Measurements from ENCODE around the gene GNAT2. TPM values are rescaled to one million over a fixed set of nuclear protein-coding genes. Genes with fewer than 3 reads are reported as not detected.

GNAT2 gene
- total and polyA plus RNA-seq, 2 experiments from 2014 or later: not detected

DNA sequence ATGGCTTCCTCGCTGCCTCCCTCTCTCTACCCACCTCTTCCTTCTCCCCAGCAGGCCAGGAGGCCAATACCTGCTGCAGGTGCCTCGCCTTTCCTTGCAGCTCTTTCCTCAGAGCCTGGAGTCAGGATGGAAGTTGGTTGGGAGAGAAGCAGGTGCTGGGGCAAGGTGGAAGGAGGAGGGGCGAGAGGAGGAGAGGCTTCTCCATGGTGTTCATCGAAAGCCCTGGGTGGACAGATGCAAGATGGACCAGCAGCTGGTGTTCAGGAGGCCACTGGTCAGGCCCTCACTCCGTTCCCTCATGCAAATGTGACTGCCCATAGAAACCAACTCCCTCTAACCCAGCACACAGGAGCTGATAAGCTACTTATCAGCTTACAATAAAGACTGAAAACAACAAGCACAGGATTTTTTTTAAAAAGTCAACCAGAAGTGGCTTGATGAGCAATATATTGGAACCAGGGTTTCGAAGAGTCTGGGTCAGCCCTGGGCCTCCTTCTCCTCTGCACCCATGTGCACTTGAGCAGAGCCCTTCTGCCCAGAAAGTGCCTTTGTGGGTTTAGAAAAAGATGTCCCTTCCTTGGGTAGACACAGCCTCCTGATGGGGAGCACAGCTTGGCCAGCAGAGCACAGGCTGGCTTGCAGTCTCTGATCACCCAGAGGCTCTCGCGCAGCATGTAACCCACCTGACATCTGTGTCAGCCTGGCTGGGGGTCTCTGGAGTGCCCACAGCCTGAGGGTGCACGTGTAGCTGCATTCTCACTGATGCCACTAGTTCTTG, 19.8 kb upstream of the GNAT2 start:
- H3K27me3 ChIP-seq (replicated peaks; ENCODE audit: insufficient read depth): no peaks in the 10 kb centered on the region
- TF ChIP-seq EZH2 (IDR thresholded peaks at IDR 0.05; ENCODE audit: insufficient read depth, poor library complexity, severe bottlenecking) (no peak), EZH2phosphoT487 (IDR thresholded peaks at IDR 0.05; ENCODE audit: insufficient read depth, low read depth) (no peak)
- H2AFZ ChIP-seq: no peak overlapping the region
- no peak overlapping the region for H3K27ac ChIP-seq
- H3K4me2 ChIP-seq (ENCODE audit: unreplicated experiment): no peak overlapping the region
- DNase-seq: no peak
- H3K4me3 ChIP-seq: no peak overlapping the region
- H4K20me1 ChIP-seq (ENCODE audit: insufficient read depth): no peaks in the 10 kb centered on the region
- WGBS, 2 experiments (ENCODE audit: low coverage in 1 of 2, low lambda C conversion rate in 2 of 2, missing lambda C conversion rate in 2 of 2): 67 to 71% methylated on average over 8 to 9 of the region's 9 CpGs
- in situ Hi-C loops (cut with MboI): no loop called here
- H3K9me3 ChIP-seq (ENCODE audit: low read depth): no peaks in the 10 kb centered on the region
- no peak overlapping the region for H3K9ac ChIP-seq
- H3K79me2 ChIP-seq (ENCODE audit: insufficient read depth): no peaks in the 10 kb centered on the region
- no peaks in the 10 kb centered on the region for H3K36me3 ChIP-seq (ENCODE audit: low read depth)
- H3K4me1 ChIP-seq (ENCODE audit: insufficient read depth): peaks cover 13% of the 10 kb centered on the region
- H3K9me2 ChIP-seq (ENCODE audit: insufficient read depth): no peaks in the 10 kb centered on the region
- peaks cover 13% of the 10 kb centered on the region for H3F3A ChIP-seq (ENCODE audit: insufficient read depth)

DNA sequence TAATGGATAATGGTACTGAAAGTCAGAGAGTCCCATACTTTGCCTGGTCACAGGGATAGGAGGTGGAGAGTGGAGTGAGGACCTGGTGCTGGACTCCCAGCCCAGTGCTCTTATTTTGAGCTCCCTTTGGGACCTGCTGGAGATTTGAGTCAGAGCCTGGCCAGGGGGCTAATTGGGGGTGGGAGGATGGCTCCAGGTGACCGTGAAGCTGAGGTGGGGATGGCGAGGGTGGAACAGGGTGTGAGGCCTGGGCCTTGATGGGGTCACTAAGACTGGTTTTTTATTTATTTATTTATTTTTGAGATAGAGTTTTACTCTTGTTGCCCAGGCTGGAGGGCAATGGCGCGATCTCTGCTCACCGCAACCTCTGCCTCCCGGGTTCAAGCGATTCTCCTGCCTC, 18.0 kb upstream of the GNAT2 start:
- Histone ChIP-seq H3K4me1 (ENCODE audit: insufficient read depth) (peaks cover 13% of the 10 kb centered on the region), H3K9me2 (ENCODE audit: insufficient read depth) (no peaks in the 10 kb centered on the region), H3K4me3 (no peak overlapping the region), H3K27me3 (replicated peaks; ENCODE audit: insufficient read depth) (no peaks in the 10 kb centered on the region), H3K27ac (no peak overlapping the region), H3K9me3 (ENCODE audit: low read depth) (no peaks in the 10 kb centered on the region), H3K36me3 (ENCODE audit: low read depth) (no peaks in the 10 kb centered on the region), H3K9ac (no peak overlapping the region), H3K79me2 (ENCODE audit: insufficient read depth) (no peaks in the 10 kb centered on the region), H2AFZ (no peak overlapping the region), H4K20me1 (ENCODE audit: insufficient read depth) (no peaks in the 10 kb centered on the region), H3K4me2 (ENCODE audit: unreplicated experiment) (no peak overlapping the region), H3F3A (ENCODE audit: insufficient read depth) (peaks cover 23% of the 10 kb centered on the region)
- in situ Hi-C loops (cut with MboI): no loop called here
- WGBS, 2 experiments (ENCODE audit: low coverage in 1 of 2, low lambda C conversion rate in 2 of 2, missing lambda C conversion rate in 2 of 2): 96 to 97% methylated on average over 7 of the region's 7 CpGs
- DNase-seq: no peak
- TF ChIP-seq EZH2 (IDR thresholded peaks at IDR 0.05; ENCODE audit: insufficient read depth, poor library complexity, severe bottlenecking) (no peak), EZH2phosphoT487 (IDR thresholded peaks at IDR 0.05; ENCODE audit: insufficient read depth, low read depth) (no peak)

DNA sequence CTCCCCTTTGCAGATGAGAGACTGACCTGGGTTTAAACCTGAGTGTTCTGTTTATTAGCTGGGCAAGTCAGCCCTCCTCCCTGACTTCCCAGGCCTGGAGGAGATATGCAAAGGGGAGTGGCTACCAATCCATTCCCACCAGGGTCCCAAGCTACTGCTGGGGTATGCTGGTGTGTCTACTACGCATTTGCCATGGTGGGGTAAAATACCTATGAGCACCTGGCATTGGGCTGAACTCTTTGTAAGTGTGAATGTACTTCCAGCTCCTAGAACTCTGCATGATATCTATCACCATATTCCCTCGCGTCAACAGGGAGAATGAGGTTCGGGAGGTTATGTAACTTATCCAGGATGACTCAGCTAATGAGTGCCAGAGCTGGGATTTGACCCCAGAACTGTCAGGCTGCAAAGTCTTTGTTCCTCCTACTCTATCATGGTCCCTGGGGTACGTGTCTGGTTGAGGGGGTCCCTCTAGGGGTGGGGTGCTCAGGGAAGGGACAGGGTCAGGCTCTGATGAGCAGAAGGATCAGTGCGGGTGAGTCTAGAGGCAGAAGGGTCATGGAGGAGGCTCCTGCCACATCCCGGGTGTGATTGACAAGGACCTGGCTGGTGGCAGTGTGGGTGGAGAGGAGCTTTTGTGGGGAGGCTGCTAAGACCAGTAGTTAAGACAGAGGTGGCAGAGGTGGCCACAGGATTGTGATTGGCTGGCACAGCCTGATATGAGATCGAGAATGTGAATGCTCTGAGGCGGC, 17.0 kb upstream of the GNAT2 start:
- H3K4me1 ChIP-seq (ENCODE audit: insufficient read depth): peaks cover 13% of the 10 kb centered on the region
- H3K27ac ChIP-seq: peak overlapping the region; percentile 13; the same call in 1 of the 2 replicates
- no peaks in the 10 kb centered on the region for H4K20me1 ChIP-seq (ENCODE audit: insufficient read depth)
- H3F3A ChIP-seq (ENCODE audit: insufficient read depth): peaks cover 23% of the 10 kb centered on the region
- H2AFZ ChIP-seq: no peak overlapping the region
- DNase-seq: peak; percentile 81
- no peaks in the 10 kb centered on the region for H3K27me3 ChIP-seq (replicated peaks; ENCODE audit: insufficient read depth)
- peaks cover 2% of the 10 kb centered on the region; the same call in 1 of the 2 replicates for H3K36me3 ChIP-seq (ENCODE audit: low read depth)
- H3K9me3 ChIP-seq (ENCODE audit: low read depth): no peaks in the 10 kb centered on the region
- H3K9me2 ChIP-seq (ENCODE audit: insufficient read depth): no peaks in the 10 kb centered on the region
- in situ Hi-C loops (cut with MboI): no loop called here
- H3K9ac ChIP-seq: no peak overlapping the region
- H3K79me2 ChIP-seq (ENCODE audit: insufficient read depth): no peaks in the 10 kb centered on the region
- TF ChIP-seq EZH2 (IDR thresholded peaks at IDR 0.05; ENCODE audit: insufficient read depth, poor library complexity, severe bottlenecking) (no peak), EZH2phosphoT487 (IDR thresholded peaks at IDR 0.05; ENCODE audit: insufficient read depth, low read depth) (no peak)
- no peak overlapping the region for H3K4me3 ChIP-seq
- H3K4me2 ChIP-seq (ENCODE audit: unreplicated experiment): peak overlapping the region; percentile 9
- WGBS, 2 experiments (ENCODE audit: low coverage in 1 of 2, low lambda C conversion rate in 2 of 2, missing lambda C conversion rate in 2 of 2): 39 to 41% methylated on average over 9 of the region's 9 CpGs

DNA sequence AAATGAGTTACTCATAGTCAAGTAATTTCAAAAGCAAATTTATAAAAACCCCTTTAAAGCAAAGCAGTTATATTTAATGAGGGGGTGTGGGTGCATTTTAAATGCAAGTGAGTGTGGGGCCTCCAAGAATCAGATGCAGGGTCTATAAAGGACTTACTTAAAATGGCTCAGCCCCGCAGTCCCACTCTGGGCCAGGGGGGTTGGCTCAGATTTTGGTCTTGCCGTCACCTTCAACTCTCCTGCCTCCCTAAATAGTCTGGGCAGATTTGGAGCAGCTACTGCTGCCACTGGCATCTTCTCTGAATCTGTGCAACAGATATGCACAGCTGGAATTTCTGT, 16.4 kb upstream of the GNAT2 start:
- DNase-seq: no peak
- no peaks in the 10 kb centered on the region for H3K27me3 ChIP-seq (replicated peaks; ENCODE audit: insufficient read depth)
- in situ Hi-C loops (cut with MboI): no loop called here
- H3K27ac ChIP-seq: peak overlapping the region; percentile 13; the same call in 1 of the 2 replicates
- H2AFZ ChIP-seq: no peak overlapping the region
- no peaks in the 10 kb centered on the region for H4K20me1 ChIP-seq (ENCODE audit: insufficient read depth)
- TF ChIP-seq EZH2 (IDR thresholded peaks at IDR 0.05; ENCODE audit: insufficient read depth, poor library complexity, severe bottlenecking) (no peak), EZH2phosphoT487 (IDR thresholded peaks at IDR 0.05; ENCODE audit: insufficient read depth, low read depth) (no peak)
- H3K9ac ChIP-seq: no peak overlapping the region
- H3K4me3 ChIP-seq: no peak overlapping the region
- no peaks in the 10 kb centered on the region for H3K9me2 ChIP-seq (ENCODE audit: insufficient read depth)
- H3K4me1 ChIP-seq (ENCODE audit: insufficient read depth): peaks cover 13% of the 10 kb centered on the region
- H3K79me2 ChIP-seq (ENCODE audit: insufficient read depth): no peaks in the 10 kb centered on the region
- peaks cover 7% of the 10 kb centered on the region; the same call in 1 of the 2 replicates for H3K36me3 ChIP-seq (ENCODE audit: low read depth)
- 55 to 64% methylated on average over 2 of the region's 2 CpGs for WGBS, 2 experiments (ENCODE audit: low coverage in 1 of 2, low lambda C conversion rate in 2 of 2, missing lambda C conversion rate in 2 of 2)
- H3K4me2 ChIP-seq (ENCODE audit: unreplicated experiment): no peak overlapping the region
- H3F3A ChIP-seq (ENCODE audit: insufficient read depth): peaks cover 23% of the 10 kb centered on the region
- H3K9me3 ChIP-seq (ENCODE audit: low read depth): no peaks in the 10 kb centered on the region

Measured in GM23248 (cell line).